ENCODE results near the gene IGSF21.

Gene IGSF21

DNA sequence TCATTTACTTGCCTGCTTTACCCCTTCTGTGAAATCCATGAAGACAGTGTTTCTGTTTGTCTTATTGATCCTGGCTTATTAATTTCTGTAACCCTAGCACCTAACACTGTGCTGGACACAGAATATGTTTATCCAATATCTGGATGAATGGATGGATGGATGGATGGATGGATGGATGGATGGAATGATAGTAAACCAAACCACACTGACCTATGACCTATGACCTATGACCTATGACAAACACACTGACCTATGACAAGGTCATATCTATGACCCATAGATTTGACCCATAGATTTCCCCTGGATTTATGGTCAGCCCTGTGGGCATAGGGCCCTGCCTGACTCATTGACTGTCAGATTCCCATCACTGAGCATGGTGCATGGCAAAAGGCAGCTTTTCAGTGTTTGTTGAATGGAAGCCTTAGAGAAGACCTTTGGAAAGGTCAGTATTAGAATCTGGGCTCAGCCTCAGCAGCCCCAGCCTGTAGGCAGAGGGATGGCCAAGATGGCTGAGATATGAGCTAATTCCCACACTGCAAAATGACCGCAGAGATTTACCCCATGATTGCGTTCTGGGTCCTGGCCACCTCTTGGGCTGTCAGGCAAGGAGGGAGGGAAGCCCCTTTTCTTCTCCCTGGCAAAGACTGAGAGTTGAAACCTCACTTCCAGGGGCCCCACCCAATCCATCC, 24.6 kb downstream of the IGSF21 start:
- ChIA-PET CTCF (no interaction called here), POLR2A (no interaction called here)
- no peak for DNase-seq (ENCODE audit: extremely low spot score)
- TF ChIP-seq, protein P1, sequence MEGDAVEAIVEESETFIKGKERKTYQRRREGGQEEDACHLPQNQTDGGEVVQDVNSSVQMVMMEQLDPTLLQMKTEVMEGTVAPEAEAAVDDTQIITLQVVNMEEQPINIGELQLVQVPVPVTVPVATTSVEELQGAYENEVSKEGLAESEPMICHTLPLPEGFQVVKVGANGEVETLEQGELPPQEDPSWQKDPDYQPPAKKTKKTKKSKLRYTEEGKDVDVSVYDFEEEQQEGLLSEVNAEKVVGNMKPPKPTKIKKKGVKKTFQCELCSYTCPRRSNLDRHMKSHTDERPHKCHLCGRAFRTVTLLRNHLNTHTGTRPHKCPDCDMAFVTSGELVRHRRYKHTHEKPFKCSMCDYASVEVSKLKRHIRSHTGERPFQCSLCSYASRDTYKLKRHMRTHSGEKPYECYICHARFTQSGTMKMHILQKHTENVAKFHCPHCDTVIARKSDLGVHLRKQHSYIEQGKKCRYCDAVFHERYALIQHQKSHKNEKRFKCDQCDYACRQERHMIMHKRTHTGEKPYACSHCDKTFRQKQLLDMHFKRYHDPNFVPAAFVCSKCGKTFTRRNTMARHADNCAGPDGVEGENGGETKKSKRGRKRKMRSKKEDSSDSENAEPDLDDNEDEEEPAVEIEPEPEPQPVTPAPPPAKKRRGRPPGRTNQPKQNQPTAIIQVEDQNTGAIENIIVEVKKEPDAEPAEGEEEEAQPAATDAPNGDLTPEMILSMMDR (IDR thresholded peaks at IDR 0.05; ENCODE audit: control extremely low read depth, extremely low read depth, low read depth, missing control alignments): no peak

DNA sequence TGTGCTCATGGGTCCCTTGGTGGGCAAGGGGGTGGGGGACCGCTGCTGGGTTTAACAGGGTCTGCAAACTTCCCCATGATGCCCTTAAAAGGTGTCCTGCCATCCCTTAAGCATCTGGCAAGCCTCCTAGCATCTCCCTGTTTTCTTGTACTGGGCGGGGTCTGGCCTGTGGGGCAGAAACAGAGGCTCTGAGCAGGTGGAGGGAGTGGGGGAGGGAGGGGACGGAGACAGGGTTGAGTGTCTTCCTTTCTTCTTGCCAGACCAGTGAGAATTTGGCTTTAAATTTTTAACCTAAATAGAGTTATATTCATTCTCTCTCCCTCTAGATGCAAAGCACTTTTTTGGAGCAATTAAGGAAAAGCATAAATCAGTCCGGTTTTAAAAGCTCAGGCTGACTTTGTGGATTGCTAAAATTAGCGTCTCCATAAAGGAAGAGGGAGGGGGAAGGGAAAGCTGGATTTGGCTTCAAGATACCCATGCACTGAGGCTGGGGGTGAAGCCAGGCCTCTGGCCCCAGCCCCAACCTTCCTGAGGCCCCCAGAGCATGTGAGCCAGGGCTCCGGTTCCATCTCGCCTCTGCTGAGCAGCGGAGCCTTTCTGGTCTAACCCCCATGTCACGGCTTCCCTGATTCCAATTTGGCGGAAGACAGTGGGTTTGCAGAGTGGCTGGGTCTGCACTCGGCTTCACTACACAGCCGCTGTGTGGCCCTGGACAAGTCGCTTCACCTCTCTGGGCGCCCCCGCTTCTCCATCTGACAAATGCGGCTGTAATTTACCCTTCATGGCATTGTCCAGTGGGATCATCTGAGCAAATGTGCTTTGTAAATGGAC, 25.3 kb downstream of the IGSF21 start:
- no peak for DNase-seq (ENCODE audit: extremely low spot score)
- TF ChIP-seq, protein P1 (IDR thresholded peaks at IDR 0.05; ENCODE audit: control extremely low read depth, extremely low read depth, low read depth, missing control alignments): no peak
- ChIA-PET POLR2A (no interaction called here), CTCF (interaction anchor here (1.4 kb wide), 1 partner anchor 20 kb away, joined by 4 read pairs; no protein-coding TSS in a partner anchor)

DNA sequence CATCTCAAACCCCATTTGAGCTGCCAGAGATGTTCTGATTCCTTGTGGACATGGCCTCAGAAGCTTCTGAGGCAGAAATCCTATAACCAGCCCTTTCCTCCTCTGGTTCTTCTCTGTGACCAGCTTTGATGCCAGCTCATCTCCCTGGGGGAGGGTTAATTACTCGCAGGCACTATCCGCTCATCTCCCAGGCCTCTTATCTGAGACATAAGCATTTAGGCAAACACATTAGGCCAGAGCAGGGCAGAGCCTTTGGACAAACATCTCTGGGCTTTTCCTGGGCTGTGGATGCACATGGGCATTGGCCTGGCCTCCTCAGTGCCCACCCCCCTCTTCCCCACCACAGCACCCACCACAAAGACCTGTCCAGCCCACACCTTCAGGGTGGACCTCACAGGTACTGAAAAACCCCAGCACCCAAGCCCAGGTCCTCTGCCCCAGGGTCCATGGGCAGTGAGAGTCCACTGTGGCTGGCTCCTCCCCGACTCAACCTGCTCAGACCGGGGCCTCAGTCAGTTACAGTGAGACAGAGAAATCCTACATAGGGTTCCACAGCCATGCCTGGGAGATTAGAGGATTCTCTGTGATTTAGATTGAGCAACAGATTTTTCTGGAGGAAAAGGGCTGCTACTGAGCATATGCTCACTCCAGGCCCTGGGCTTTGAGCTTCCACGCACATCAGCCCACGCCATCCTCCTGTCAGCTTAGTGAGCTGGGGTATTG, 26.9 kb downstream of the IGSF21 start:
- TF ChIP-seq, protein P1 (IDR thresholded peaks at IDR 0.05; ENCODE audit: control extremely low read depth, extremely low read depth, low read depth, missing control alignments): no peak
- POLR2A ChIA-PET: no interaction called here
- CTCF ChIA-PET: interaction anchor here (1.4 kb wide), 1 partner anchor 18 kb away, joined by 4 read pairs; no protein-coding TSS in a partner anchor

DNA sequence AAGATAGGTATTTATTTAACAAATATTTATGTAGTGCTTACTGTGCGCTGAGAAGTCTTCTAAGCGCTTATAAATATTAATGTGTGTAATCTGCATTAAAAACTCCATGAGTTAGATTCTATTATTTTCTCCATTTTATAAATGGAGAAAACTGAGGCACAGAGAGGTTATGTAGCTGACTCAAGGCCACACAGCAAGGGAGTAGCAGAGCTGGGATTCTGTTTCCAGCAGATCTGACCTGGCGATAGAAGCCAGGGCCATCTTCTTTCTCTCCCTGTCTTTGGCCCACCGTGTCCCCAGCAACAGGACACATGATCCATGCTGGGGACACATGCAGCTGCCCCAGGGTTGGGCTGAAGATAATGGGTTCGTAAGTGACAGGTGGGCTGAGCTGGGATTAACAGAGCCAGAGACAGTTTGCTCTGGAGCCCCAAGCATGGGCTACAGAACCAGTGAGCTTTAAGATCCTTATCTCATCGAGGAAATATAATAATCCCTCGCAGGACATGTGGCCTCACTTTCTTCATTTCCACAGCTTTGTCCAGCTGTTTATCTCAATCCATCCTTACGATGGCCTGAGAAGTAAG, 30.3 kb downstream of the IGSF21 start:
- DNase-seq (ENCODE audit: extremely low spot score): no peak
- TF ChIP-seq, protein P1 (IDR thresholded peaks at IDR 0.05; ENCODE audit: control extremely low read depth, extremely low read depth, low read depth, missing control alignments): no peak
- ChIA-PET CTCF (no interaction called here), POLR2A (no interaction called here)

More for the DNA sequence above, 26.9 kb downstream of the IGSF21 start:
- DNase-seq (ENCODE audit: extremely low spot score): no peak

DNA sequence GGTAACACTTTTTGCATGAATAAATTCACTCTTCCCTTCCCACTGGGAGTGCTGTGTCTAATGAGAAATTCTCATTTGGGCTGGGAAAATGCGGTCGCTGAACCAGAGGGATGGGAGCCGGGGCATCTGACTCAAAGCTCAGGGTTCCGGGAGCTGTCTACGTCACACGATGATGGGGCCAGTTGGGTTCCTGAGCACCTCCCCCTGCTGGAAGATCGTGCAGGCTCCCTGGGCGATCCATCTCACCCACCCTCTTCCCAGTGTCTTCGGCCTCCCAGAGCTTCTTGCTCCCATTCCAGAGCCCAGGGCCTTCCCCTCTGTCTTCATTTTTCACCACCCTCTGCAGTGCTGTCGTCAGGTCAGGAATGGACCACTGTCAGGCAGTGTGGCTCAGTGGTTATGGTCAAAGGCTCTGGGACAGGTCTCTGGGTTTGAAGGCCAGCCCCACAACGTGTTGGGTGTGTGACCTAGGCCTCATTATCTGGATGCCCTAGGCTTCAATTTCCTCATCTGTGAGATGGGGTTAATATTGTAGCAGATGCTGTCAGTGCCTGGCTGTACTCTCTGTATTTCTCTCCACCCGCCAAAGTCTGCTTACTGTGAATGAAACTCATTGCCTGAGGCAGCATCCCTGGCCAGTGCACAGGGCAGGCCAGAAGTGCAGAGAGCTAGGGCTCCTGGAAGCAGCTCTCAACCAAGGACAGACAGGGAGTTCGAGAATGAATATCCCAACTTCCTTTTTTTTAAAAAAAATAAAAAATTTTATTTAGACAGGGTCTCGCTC, 31.8 kb downstream of the IGSF21 start:
- no peak for DNase-seq (ENCODE audit: extremely low spot score)
- ChIA-PET CTCF (no interaction called here), POLR2A (no interaction called here)
- TF ChIP-seq, protein P1 (IDR thresholded peaks at IDR 0.05; ENCODE audit: control extremely low read depth, extremely low read depth, low read depth, missing control alignments): no peak
